Immature natural killer cell (primary cell): ENCODE data around the gene ADRM1. TPM values are rescaled to one million over a fixed set of nuclear protein-coding genes. Genes with fewer than 3 reads are reported as not detected.

ENCODE experiments used
- DNase-seq, 3 donors: peaks; one replicate each; pipeline ENCODE4 v3.0.0; 2022; ENCODE audit warnings: mixed read lengths in 1 of 3
- H3K27ac Mint-ChIP-seq, 6 donors: one replicate each; pipeline ENCODE4 v1.8.0; 2020; ENCODE audit warnings: mixed read lengths in 6 of 6, mild to moderate bottlenecking in 5 of 6, inconsistent platforms in 4 of 6, moderate library complexity in 3 of 6
- H3K27me3 Mint-ChIP-seq, 3 donors: one replicate each; pipeline ENCODE4 v1.8.0; 2020 to 2021; ENCODE audit warnings: low read depth in 3 of 3, mild to moderate bottlenecking in 3 of 3, mixed read lengths in 3 of 3, moderate library complexity in 3 of 3, inconsistent platforms in 1 of 3
- H3K36me3 Mint-ChIP-seq, 3 donors: one replicate each; pipeline ENCODE4 v1.8.0; 2020; ENCODE audit warnings: mixed read lengths in 3 of 3, inconsistent platforms in 2 of 3, mild to moderate bottlenecking in 2 of 3
- H3K4me1 Mint-ChIP-seq, 2 donors: one replicate each; pipeline ENCODE4 v1.8.0; 2020; ENCODE audit warnings: inconsistent platforms in 2 of 2, mild to moderate bottlenecking in 2 of 2, mixed read lengths in 2 of 2, moderate library complexity in 1 of 2
- H3K4me3 Mint-ChIP-seq, 5 donors: one replicate each; pipeline ENCODE4 v1.8.0; 2020; ENCODE audit warnings: mild to moderate bottlenecking in 5 of 5, mixed read lengths in 5 of 5, inconsistent platforms in 3 of 5, moderate library complexity in 3 of 5
- H3K9me3 Mint-ChIP-seq, 6 donors: one replicate each; pipeline ENCODE4 v1.8.0; 2020; ENCODE audit warnings: mild to moderate bottlenecking in 6 of 6, mixed read lengths in 6 of 6, inconsistent platforms in 4 of 6, moderate library complexity in 3 of 6
- polyA plus RNA-seq, 3 donors: library from polyadenylated mRNA; unstranded; fragments of 300-500 nt; fragmentation: Illumina TruSeq; gene quantifications; one replicate each; pipeline ENCODE4 v1.2.3, GENCODE V29; 2021

ADRM1 gene, protein sequence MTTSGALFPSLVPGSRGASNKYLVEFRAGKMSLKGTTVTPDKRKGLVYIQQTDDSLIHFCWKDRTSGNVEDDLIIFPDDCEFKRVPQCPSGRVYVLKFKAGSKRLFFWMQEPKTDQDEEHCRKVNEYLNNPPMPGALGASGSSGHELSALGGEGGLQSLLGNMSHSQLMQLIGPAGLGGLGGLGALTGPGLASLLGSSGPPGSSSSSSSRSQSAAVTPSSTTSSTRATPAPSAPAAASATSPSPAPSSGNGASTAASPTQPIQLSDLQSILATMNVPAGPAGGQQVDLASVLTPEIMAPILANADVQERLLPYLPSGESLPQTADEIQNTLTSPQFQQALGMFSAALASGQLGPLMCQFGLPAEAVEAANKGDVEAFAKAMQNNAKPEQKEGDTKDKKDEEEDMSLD
- 100 to 1,000 TPM in 2 of 3 donors, 10 to 100 TPM in 1; 97.2 to 132 (median 108) TPM for polyA plus RNA-seq

DNA sequence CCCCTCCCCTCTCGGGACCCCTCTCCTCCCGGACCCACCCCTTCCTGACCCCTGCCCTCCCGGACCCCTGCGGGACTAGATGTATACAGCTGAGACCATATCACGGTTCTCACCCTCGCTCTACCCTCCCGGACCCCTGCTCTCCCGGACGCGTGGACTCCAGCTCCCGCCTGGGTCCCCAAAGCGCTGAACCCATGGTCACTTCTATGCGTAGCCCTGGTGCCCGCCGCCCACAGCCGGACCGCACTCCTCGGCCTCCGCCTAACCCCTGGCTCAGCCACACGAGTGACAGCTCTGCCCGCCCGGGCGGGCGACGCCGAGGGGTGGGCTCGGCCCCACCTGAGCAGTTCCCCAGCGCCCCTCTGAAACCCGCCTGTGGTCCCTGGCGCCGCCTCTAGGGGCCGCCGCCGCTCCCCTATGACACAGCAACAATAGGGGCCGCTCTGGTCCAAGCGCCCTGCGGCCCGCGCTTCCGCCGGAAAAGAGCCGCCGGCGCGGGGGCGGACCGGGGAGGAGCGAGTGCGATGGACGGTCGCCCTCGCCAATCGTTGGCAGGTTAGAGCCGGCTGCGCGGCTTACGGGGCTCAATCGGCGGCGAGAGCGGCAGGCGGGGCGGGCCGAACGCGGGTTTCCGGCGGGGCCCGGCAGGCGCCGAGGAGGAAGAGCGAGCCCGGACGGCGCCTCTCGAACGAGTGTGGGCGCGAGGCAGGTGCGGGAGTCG is at the start of gene ADRM1:
Gene ADRM1, plus strand, starts transcription at position 657 of the 721 bp plus-strand sequence. CDS start 572 bp downstream, outside the sequence.
- Mint-ChIP-seq H3K27me3 (peaks cover 2 to 10% (median 7%) of the 10 kb centered on the region in 3 donors), H3K4me1 (peaks cover 33 to 36% of the 10 kb centered on the region in 2 donors), H3K4me3 (peak within 1 kb of the TSS; percentile 94 to 96 (median 95)), H3K9me3 (no peaks in the 10 kb centered on the region), H3K27ac (peak within 1 kb of the TSS; percentile 94 to 99 (median 97)), H3K36me3 (no peaks in the 10 kb centered on the region)
- peak; percentile 97 for DNase-seq

DNA sequence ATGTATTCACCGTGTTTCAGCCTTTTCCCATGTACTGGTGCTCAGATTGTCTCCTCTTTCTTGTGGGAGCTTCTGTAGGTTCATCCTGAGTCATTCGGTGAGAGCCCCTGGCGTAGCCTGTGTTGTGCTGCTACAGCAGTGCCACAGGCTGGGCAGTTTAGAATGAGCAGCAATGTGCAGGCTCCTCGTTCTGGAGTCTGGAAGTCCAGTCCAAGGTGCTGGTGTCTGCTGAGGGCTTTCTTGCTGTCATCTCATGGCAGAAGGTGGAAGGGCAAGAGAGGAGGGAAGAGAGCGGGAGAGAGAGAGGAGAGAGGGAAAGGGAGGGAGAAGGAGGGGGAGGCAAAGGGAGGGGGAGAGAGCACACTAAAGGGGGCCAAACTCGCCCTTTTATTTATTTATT is 49.4 kb upstream of the ADRM1 start:
- Mint-ChIP-seq H3K4me3 (no peak overlapping the region), H3K36me3 (peaks cover 0 to 12% (median 4%) of the 10 kb centered on the region in 3 donors), H3K27me3 (peaks cover 0 to 3% (median 2%) of the 10 kb centered on the region in 3 donors), H3K9me3 (no peaks in the 10 kb centered on the region), H3K27ac (no peak overlapping the region), H3K4me1 (peaks cover 49 to 51% of the 10 kb centered on the region in 2 donors)
- no peak for DNase-seq

DNA sequence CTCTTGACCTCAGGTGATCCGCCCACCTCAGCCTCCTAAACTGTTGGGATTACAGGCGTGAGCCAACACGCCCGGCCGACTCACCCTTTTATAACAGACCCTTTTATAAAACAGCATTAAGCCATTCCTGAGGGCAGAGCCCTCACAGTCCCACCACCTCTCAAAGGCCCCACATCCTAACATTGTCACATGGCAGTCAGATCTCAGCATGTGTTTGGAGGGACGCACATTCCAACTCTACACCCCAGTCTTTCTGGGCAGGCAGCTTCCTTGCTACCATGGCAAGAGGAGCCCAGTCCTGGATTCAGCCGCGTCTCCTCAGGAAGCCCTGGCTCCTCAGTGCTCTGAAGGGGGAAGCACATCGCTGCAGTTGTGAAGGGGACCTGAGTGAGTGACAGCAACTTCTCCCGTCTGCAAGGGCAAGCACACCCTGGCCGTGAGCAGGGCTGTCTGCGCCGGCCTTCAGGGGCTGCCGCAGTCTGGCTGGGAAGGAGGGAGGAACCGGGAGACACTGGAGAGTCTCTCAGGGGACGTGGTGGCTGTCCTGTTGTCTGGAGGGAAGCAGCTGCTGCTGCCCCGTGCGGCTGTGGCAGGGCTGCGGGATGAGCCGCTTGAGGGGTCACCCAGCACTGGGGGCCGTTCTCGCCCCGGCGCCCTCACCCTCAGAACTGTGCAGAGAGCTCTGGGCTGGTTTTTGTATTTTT is 48.6 kb upstream of the ADRM1 start:
- H3K36me3 Mint-ChIP-seq = peaks cover 0 to 12% (median 4%) of the 10 kb centered on the region in 3 donors
- H3K27me3 Mint-ChIP-seq = peaks cover 0 to 3% (median 2%) of the 10 kb centered on the region in 3 donors
- H3K4me3 Mint-ChIP-seq = no peak overlapping the region
- no peak for DNase-seq
- no peak overlapping the region for H3K27ac Mint-ChIP-seq
- peaks cover 47 to 53% of the 10 kb centered on the region in 2 donors for H3K4me1 Mint-ChIP-seq
- H3K9me3 Mint-ChIP-seq = no peaks in the 10 kb centered on the region

DNA sequence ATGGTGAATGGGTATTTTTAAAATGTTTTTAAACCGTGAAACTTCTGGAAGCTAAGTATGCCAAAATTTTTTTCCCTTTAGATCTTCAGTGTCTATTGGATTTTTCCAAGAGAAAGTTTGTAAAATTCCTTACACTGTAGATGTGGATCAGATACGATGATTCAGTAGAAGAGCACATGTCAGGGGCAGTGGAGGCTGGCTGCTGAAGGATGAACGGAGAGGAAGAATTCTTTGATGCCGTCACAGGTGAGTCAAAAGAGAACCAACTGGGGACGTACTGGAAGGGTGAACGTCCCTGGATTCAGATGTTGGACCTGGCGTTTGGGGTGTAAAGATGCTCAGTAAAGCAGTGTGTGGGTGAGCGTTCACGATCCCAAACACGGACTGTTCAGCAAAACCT is 46.8 kb upstream of the ADRM1 start:
- Mint-ChIP-seq H3K36me3 (peaks cover 4 to 12% (median 4%) of the 10 kb centered on the region in 3 donors), H3K27me3 (peaks cover 0 to 3% (median 2%) of the 10 kb centered on the region in 3 donors), H3K4me1 (peaks cover 36 to 50% of the 10 kb centered on the region in 2 donors), H3K9me3 (no peaks in the 10 kb centered on the region), H3K27ac (no peak overlapping the region), H3K4me3 (no peak overlapping the region)
- DNase-seq = no peak

DNA sequence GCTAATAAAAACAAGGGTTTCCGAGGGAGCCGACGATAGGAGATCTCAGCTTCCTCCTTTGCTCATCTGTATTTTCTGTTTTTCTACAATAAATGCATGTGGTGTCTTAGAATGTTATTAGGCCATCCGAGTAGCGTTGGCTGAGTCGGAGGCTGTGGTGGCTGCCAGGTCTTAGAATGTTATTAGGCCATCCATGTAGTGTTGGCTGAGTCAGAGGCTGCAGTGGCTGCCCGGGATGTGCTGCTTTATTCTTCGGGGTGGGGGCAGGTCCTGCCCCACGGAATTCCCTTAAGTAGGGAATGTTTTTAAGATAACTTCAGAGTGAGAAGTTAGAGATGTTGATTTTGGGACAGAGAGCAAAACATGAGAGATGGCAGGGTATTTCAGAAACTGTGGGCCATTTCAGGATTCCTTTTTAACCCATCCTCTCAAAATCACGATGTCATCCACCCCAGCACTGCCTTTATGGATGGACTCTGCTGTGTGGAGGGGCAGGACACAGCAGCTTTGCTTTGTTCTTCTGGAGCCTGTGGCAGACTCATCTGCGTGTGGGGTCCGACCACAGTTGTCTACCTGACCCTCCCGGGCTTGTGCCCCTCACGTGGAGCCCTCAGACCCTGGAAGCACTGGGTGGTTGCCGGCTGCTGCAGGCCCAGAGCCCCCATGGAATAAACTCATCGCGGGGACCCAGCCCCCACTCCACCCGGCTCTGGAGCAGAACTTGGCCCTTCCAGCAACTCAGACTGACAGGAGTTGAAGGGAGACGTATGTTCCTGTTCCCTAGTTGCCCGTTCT is 44.1 kb upstream of the ADRM1 start:
- Mint-ChIP-seq H3K27me3 (peaks cover 0 to 5% (median 2%) of the 10 kb centered on the region in 3 donors), H3K36me3 (peaks cover 0 to 14% (median 4%) of the 10 kb centered on the region in 3 donors), H3K9me3 (no peaks in the 10 kb centered on the region), H3K27ac (peak overlapping the region in 1 of 6 donors; percentile 50), H3K4me1 (peaks cover 16 to 34% of the 10 kb centered on the region in 2 donors), H3K4me3 (no peak overlapping the region)
- no peak for DNase-seq

DNA sequence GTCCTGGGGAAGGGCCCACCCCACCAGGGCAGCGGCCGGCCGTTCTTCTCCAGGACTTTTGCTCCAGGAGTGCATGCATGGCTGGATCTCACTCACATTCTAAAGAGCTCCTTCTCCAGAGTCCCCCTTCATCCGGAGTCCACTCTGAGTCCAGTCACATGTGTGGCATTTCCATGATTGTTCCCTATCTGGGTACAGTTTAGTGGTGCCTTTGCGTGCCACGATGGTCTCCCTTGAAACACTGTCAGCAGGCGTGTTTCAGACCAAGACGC is 43.6 kb upstream of the ADRM1 start:
- Mint-ChIP-seq H3K27ac (no peak overlapping the region), H3K4me3 (no peak overlapping the region), H3K9me3 (no peaks in the 10 kb centered on the region), H3K27me3 (peaks cover 0 to 6% (median under 1%) of the 10 kb centered on the region in 3 donors), H3K4me1 (peaks cover 13 to 31% of the 10 kb centered on the region in 2 donors), H3K36me3 (peaks cover 0 to 14% (median 4%) of the 10 kb centered on the region in 3 donors)
- no peak for DNase-seq

DNA sequence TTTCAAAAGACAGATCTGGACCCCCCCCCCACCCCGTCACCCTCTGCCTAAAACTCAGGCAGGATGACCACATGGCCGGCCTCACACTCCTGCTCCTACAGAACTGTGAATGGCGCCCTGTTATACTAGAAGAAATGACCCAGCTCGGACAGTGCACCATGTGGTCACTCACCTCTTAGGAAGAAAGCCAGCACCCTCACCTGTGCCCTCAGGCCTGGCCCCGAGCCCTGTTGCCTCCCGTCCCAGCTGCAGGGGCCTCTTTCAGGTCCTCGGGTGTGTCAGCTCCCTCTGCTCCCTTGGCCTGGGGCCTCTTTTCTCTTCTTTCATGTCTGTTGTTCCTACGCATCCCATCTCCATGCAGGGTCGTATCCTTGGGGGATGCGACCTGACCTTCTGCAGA is 40.7 kb upstream of the ADRM1 start:
- Mint-ChIP-seq H3K27me3 (peaks cover 0 to 2% (median 0%) of the 10 kb centered on the region in 3 donors), H3K27ac (no peak overlapping the region), H3K4me3 (no peak overlapping the region), H3K4me1 (peaks cover 3 to 11% of the 10 kb centered on the region in 2 donors), H3K36me3 (peaks cover 10 to 21% (median 14%) of the 10 kb centered on the region in 3 donors), H3K9me3 (no peaks in the 10 kb centered on the region)
- no peak for DNase-seq

DNA sequence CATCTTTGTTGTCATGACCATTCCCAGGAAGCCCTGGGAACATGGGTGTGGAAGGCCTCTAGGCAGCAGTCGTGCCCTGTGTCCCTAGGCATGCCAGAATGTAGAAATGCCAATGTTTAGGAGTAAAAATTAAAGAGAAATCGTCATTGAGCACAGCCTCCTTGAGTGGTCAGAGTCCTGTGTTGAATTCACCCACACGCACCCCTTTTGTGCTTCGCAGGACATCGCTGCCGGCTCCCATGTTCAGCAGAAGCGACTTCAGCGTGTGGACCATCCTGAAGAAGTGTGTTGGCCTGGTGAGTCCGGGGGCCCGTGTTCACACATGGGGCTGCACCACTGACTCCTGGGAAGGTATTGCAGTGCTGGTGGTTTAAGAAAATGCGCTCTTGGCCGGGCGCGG is 39.4 kb upstream of the ADRM1 start:
- Mint-ChIP-seq H3K4me3 (no peak overlapping the region), H3K36me3 (peaks cover 10 to 21% (median 14%) of the 10 kb centered on the region in 3 donors), H3K9me3 (no peaks in the 10 kb centered on the region), H3K27ac (no peak overlapping the region), H3K4me1 (peaks cover 3 to 9% of the 10 kb centered on the region in 2 donors), H3K27me3 (peaks cover 0 to 2% (median 0%) of the 10 kb centered on the region in 3 donors)
- no peak for DNase-seq

DNA sequence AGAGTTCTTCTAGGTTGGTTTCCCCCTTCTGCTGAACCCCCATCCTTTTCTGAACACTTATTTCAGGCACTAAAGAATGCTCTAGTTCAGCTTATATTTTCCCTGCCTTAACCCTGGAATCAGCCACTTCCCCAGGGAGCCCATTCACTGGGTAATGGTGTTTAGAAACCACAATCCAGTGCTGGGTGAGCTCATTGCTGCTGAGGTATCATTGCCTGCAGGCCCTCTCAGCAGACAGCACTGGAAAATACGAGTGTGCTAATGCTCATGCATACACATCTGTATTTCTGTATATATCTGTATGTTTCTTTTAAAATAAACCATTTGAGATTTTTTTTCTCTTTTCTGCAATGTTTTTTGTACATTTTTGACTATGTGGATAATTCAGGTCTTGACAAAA is 37.4 kb upstream of the ADRM1 start:
- peaks cover 0 to 2% (median 0%) of the 10 kb centered on the region in 3 donors for H3K27me3 Mint-ChIP-seq
- H3K4me1 Mint-ChIP-seq = peaks cover 0 to 3% of the 10 kb centered on the region in 2 donors
- no peak for DNase-seq
- peak overlapping the region in 3 of 6 donors; percentile 39 to 53 (median 39) for H3K27ac Mint-ChIP-seq
- peaks cover 10 to 21% (median 12%) of the 10 kb centered on the region in 3 donors for H3K36me3 Mint-ChIP-seq
- H3K4me3 Mint-ChIP-seq = no peak overlapping the region
- H3K9me3 Mint-ChIP-seq = no peaks in the 10 kb centered on the region

DNA sequence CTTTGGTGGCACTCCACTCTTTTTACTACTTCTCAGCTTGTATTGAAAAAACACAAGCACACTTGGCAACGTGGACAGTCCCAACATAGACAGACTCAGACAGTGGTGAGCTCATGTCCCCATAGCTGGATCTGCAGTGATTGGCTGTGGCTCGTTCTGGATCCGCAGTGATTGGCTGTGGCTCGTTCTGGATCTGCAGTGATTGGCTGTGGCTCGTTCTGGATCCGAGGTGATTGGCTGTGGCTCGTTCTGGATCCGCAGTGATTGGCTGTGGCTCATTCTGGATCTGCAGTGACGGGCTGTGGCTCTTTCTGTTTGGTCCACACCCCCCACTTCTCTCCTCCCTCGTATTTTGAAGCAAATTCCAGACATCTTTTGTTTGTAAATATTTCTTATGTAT is 36.5 kb upstream of the ADRM1 start:
- Mint-ChIP-seq H3K36me3 (peaks cover 10 to 21% (median 10%) of the 10 kb centered on the region in 3 donors), H3K4me3 (no peak overlapping the region), H3K27me3 (peaks cover 0 to 2% (median 0%) of the 10 kb centered on the region in 3 donors), H3K9me3 (no peaks in the 10 kb centered on the region), H3K27ac (no peak overlapping the region), H3K4me1 (peaks cover 0 to 3% of the 10 kb centered on the region in 2 donors)
- DNase-seq = no peak

DNA sequence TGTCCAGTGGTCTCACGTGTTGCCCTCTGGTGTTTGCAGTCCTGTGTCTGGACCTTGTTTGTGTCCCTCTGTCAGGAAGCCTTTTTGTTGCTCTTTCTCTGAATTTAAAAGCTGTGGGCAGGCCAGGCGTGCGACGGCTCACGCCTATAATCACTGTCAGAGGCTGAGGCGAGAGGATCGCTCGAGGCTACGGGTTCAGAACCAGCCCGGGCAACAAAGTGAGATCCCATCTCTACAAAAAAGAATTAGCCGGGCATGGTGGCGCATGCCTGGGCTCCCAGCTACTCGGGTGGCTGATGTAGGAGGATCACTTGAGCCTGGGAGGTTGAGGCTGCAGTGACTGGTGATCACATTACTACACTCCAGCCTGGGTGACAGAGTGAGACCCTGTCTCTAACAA is 35.9 kb upstream of the ADRM1 start:
- H3K4me3 Mint-ChIP-seq = no peak overlapping the region
- H3K36me3 Mint-ChIP-seq = peaks cover 10 to 21% (median 10%) of the 10 kb centered on the region in 3 donors
- H3K27ac Mint-ChIP-seq = peak overlapping the region in 1 of 6 donors; percentile 7
- peaks cover 0 to 2% (median 0%) of the 10 kb centered on the region in 3 donors for H3K27me3 Mint-ChIP-seq
- no peak for DNase-seq
- H3K9me3 Mint-ChIP-seq = no peaks in the 10 kb centered on the region
- peaks cover 0 to 3% of the 10 kb centered on the region in 2 donors for H3K4me1 Mint-ChIP-seq

DNA sequence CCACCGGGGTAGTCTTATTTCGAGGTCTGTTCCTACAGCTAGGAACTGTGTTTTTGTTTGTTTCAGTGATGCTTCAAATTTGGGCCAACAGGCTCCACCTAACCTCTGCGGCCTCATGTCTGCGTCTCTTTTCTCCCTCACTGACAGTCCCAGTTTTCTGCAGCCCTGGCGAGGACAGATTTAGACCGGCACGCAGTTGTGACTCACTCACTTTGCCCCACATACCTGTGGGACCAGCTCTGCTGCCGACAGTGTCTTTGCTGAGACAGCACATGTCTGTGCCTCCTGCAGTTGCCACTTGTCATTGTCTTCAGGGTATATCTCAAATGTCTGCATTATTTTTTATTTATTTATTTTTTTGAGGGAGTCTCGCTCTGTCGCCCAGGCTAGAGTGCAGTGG is 35.3 kb upstream of the ADRM1 start:
- no peak overlapping the region for H3K4me3 Mint-ChIP-seq
- peak overlapping the region in 2 of 6 donors; percentile 18 to 49 for H3K27ac Mint-ChIP-seq
- peaks cover 10 to 18% (median 10%) of the 10 kb centered on the region in 3 donors for H3K36me3 Mint-ChIP-seq
- H3K27me3 Mint-ChIP-seq = peaks cover 0 to 2% (median 0%) of the 10 kb centered on the region in 3 donors
- DNase-seq = no peak
- peaks cover 0 to 3% of the 10 kb centered on the region in 2 donors for H3K4me1 Mint-ChIP-seq
- H3K9me3 Mint-ChIP-seq = no peaks in the 10 kb centered on the region
